Islet precursor cell (in vitro differentiated cells): ENCODE results near the gene TEKT3.

Experiments used
- DNase-seq: peaks from one replicate; pipeline ENCODE4 v3.0.0-alpha.2; 2018

Gene TEKT3

DNA sequence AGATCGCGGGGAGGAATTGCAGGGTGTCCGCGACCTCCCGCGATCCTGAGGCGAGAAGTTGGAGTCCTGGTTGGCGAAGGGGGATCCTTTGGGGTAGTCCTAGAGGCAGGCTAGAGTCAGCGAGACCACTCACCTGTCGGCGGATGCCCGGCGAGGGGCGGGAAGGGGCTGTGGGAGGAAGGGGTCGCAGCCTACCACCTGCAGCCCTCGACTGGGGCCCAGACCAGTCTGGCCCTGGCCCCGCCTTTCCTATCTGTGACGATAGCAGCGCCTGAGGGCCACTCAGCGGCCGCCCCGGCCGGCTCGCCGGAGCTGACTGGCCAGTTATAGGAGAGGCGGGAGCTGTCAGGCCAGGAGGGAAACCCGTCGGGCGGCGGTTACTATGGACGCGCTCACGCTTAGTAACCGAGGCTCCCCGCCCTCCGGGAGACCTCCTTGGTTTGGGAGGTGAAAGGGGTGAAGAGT is at the start of gene TEKT3:
Gene TEKT3 (minus strand): TSS at position 213 of the 465 bp plus-strand sequence. CDS start 10,012 bp downstream, outside the sequence.
- DNase-seq = peak; percentile 99

DNA sequence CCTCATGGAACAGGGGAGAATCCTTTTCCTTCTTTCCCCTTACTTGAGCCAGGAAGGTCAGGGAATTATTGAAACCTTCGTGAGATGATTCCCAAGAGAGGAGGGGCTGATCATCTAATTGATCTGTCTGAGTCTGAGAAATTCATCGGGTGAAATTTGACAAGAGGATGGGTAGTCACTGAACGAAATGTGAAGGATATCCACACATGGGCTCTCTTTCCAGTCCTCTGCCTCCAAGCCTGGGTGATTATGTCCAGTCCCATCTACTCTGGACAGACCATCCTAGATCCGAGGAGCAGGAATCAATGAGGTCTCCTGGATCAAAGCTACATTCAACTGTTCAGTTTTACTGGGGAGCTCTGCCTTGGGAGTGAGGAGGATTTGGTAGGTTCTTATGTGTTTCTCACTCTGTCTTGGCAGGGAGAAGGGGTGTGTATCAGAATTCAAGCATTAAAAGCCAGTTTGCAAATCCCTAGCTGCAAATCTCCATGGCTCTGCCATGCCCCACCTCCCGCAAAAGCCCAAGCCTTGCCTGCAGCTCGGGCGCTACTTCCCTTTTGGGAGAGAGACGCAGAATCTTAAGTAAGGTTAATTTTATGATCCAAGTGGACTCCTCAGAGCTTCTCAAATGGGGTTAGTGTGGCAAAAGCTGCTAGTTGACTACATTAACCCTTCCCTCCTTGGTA is 47.1 kb upstream of the TEKT3 start:
- no peak for DNase-seq

DNA sequence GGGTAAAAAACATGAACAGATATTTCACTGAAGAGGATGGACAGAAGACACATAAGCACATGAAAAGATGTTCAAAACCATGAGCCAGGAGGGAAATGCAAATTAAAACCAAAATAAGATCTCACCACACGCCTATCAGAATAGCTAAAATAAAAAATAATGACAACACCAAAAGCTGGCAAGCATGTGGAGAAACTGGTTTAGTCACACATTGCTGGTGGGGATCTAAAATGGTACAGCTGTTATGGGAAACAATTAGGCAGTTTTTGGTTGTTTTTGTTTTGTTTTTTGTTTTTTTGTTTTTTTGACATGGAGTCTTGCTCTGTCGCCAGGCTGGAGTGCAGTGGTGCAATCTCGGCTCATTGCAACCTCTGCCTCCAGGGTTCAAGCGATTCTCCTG is 44.7 kb upstream of the TEKT3 start:
- no peak for DNase-seq

DNA sequence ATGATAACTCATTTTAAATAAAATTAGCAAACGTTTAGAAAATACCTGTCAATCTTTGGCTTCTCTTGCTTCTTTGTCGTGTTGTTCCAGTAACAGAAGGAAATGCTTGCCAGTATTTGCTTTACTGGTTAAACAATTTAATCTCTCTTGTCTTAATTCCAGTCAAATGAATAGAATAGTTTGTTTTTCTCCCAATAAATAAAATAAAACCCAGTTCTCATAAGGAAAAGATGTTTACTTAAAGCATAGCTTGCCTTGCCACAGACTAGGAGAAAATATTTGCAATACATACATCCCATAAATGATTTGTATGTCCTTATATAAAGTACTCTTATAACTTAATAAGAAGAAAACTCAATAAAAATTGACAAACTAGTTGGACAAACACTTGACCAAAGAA is 43.9 kb upstream of the TEKT3 start:
- no peak for DNase-seq

DNA sequence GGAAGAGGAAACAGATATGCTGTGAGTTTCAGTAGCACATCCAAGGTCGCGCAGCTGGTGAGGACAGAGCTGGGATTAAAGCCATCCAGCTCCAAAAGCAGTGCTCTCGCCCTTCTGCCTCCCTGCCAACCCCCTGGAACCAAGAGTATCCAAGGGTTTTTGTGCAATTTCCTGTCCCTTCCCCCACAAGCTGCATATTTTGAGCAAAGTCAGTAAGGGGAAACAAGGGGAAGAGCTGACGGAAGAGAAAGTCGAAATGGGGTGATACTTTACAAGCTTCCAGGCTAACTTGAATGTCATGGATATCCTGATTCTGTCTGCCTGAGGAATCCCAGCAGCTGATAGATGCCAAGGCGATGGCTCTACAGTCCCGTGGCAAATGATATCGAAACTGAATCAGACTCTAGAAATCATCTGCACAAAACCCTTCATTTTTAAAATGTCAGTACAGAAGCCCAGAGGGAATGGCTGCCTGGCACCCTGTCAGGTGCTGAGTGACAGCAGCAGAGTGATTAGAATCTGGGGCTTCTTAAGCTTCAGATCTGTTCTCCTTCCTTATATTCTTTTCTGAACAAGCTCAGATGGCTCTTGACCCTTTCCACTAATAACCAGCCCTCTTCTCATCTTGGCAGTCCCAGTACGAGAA is 42.9 kb upstream of the TEKT3 start:
- no peak for DNase-seq

DNA sequence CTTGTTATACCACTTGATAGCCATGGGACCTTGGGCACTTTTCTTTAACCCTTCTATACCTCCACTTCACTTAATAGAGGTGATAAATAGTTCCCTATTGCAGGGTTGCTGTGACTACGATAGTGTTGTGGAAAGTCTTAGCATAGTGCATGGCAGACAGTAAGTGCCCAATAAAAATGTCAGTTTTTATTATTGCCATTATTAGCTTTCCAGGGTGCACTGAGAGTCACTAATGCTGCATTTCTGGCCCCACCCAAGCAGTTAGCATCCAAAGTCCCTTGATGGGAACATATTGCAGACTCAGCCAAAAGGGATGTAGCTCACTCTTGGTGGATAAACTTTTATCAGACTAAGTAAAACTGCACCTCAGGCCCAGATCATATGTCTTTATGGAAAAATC is 41.5 kb upstream of the TEKT3 start:
- DNase-seq = no peak

DNA sequence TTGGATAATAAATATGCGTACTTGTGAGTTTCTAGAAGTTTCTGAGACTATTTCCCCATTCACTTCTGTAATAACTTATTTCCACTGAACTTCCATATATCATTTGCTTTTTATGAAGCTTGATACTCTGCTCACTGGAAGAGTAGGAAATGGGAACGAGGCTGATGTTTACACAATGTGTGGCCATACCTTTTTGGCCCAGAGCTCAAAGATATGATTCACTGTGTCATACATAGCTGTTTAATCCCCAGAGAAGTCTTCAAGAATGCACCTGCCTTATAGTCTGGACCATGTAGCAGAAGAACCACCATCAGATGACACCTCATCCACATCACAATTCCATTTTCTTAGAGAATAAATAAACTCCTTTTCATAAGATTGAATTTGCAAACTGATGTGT is 40.3 kb upstream of the TEKT3 start:
- DNase-seq = no peak

DNA sequence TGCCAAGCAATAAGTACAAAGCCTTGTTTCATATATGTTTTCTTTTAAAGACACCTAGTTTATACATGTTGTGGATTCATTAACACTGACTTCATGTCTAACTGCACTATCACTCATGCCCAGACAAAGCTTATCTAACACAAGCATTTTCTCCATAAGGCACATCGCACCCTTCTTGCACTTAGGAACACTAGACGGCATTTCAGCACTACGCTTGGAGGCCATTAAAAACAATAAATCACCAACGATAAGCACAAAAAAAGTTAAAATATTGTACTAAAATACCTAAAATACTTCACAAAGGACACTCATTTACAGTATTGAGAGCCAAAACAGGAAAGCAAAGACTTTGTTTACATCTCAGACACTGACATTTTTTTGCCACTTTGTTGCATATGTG is 39.0 kb upstream of the TEKT3 start:
- no peak for DNase-seq

DNA sequence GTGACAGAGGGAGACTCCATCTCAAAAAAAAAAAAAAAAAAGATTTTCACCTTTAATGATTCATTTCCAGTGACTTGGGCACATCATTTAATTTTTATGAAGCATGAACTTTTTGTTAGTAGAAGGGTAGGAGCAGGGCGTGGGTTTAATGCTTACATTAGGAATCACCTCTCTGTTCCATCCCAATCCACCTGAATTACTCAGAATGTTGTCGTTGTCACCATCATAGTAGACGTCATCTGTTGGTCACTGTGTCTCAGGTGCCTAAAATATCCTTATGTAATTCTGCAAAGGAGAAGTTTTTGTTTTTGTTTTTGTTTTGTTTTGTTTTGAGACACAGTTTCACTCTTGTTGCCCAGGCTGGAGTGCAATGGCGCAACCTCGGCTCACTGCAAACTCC is 38.3 kb upstream of the TEKT3 start:
- no peak for DNase-seq

DNA sequence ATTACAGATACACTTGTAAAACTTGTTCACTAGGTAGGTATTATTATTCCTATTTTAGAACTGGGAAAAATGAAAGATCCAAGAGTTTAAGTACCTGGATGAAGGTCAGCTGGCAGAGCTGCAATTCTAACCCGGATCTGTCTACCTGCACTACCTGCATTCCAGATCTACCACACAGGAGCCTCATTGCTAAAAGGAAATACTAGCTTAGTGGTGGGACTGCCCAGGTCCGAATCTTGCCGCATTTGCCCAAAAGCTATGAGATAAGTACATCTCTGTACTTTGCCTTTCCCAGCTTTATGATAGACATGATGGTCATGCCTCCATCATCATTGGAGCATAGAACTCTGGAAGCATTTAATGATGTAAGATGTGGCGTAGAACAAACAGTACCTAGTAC is 36.8 kb upstream of the TEKT3 start:
- DNase-seq = peak; percentile 67

DNA sequence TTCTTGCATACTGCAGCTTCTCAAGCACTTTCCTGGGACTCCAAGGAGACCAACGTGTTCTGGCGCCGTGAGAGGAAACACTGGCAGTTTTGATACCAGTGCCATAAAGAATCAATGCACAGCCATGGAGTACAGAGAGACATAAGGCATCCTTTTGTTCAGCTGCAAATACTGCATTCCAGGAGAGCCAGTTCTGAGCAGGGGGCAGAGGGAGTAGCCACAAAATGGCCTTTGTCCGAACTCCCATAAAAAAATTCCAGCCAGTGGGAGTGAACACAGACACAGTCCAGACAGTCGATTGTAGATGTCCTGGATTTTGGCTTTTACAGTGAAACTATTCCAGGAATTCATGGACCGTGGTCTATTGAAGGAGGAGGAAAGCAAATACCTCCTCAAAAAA is 36.2 kb upstream of the TEKT3 start:
- peak; percentile 99 for DNase-seq

DNA sequence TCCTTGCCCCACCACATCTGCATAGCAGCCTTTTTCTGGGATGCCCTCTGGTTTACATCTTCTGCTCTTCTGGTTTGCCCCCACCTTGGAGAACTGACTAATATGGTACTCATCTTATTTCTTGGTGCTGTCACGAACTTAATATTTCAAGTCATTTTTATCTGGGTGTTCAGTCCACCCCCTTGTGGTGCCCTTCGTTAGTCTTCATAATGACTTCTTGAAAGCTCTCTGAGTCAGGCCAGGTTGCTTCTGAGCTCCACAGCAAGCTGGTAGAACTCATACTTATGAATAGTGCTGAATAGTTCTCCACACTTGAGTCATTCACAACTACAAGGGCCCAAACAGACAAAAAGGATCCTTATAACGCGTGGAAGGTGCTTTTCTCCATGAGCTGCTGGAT is 35.8 kb upstream of the TEKT3 start:
- DNase-seq = no peak

DNA sequence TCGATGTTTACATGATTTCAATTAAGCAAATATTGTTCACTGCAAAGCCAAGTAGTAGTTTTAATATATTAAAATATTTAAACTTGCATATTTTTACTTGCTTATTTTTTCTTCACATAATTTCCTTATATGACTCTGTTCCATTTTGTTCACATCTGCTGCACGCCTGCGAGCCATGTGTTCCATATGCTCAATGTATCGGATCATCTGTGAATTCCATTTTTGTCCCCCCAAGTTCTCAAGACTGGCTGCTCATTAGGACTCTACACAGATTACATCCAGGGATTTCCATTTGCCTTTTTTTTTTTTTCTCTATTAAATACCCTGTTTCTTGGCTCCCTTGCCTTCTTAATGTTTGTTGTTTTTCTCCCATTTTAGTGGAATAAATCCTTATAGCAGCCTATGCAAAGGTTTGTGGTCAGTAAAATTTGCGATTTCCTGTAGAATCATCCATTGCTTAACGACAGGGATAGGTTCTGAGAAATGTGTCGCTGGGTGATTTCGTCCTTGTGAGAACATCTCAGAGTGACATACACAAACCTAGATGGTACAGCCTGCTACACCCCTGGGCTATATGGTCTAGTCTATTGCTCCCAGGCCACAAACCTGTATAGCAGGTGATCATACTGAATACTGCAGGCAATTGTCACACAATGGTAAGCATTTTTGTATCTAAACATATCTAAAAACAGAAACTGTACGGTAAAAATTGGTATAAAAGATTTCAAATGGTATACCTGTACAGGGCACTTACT is 30.2 kb upstream of the TEKT3 start:
- no peak for DNase-seq

DNA sequence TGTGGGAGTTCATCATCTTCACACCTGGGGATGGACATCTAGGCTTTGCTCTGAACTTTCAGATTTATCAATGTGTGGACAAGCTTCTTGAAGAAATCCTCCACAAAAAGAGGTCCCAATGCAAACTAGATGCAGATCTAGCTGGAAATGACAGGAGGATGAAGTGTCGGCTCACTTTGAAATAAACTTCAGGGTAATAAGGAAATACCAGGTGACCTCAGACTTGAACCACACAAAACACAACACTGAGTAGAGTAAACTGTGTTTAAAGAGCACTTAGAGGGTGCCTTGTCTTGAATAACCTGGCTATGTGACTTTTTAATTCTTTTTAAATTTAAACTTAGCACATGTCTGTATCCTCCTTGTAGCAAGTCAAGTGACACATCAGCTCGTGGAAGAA is 27.2 kb upstream of the TEKT3 start:
- DNase-seq = no peak

DNA sequence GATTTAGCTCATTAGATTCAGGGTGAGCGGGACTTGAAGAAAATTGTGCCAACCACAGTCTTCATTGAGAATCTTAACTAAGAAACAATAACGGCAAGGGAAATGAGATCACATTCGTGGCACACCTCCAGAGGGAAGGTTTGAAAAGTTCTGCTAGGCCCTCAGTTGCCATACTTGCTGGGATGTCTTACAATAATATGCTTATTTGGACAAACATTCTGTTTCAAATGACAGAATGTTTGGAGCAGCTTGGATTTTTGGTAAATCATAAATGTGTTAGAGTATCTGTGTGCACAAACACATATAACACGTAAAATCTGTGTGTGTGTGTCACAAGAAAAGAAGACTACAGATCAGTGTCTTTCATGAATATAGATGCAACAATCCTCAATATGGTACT is 24.6 kb upstream of the TEKT3 start:
- DNase-seq = no peak

DNA sequence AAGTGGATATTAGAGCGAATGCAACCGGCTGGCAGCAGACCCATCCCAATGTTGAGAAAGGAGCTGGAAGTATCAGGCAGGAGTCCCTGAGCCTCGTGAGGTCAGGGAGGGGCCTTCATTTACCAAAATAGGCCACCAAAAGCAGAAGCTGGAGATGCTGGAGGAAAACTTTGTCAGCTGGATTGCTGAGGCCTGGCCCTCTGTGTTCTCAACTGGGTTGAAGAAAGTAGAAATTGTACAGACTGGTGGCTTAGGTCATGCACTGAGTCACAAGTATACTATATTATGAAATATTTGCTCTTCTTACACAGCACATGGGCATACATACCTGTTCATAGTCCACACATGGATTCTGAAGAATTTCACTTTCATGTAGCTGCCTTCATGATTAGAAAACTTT is 23.2 kb upstream of the TEKT3 start:
- no peak for DNase-seq

DNA sequence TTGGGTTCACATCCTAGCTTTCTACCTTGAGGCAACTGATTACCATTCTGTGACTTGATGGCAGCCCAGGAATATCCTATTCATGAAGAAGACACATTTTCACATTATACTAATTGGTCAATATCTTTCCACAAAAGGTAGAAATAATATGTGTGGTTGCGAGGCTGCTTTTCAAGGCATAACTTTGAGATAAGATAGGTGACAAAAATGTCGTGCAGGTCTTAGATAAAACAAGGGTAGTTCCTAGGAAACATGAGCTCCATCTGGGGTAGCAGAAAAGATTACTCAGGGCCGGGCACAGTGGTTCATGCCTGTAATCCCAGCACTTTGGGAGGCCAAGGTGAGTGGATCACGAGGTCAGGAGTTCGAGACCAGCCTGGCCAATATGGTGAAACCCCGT is 22.3 kb upstream of the TEKT3 start:
- DNase-seq = no peak

DNA sequence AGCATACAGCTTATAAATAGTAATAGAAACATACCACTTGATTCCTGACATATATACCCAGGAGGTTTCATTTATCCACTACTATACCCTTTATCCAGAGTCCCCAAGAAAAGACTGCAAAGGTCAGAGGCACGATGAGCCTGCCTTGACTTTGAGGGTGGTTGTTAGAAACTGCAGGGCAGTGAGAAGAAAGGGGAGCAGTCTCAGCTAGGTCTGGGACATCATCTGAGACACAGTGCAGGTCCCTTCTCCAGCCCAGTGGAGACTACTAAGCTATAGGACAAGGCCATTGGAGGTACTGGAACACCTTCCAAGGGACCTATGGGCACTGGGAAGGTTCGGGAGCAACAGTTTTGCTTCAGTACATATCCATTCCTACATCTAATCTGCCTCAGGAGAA is 20.2 kb upstream of the TEKT3 start:
- DNase-seq = peak; percentile 70

DNA sequence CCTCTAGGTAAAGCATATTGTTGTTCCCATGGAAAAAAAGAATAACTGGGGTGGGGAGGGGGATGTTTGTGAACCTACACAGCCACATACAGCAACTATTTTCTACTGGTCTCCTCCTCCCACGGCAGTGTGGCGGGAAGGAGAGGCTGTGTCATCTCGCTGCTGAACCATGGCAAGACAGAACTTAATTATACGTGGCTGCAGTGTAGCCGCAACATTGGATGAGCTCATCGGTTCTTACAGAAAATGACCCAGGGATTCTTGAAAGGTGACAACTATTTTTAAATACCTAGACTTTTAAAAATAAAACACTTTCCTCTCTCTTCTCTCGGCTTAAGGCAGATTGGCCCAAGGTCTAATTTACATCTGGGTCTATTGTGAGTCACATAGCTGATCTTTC is 19.8 kb upstream of the TEKT3 start:
- peak; percentile 87 for DNase-seq

DNA sequence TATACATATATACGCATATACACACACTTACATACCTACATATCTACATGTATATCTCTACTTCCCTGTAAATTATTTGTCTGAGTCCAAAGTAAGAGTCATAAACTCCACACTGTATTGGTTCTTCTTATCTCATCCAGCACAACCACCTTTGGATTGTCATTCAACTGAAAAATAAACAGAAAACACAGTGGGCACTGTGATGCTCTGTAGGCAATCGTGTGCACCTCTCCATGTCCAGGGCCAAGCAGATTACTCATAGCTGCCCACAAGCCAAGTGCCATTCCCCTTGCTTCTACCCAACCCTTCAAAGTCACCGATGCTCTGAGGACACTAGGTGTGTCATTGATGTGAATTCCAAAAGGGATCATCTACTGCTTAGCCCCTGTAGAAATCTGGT is 12.9 kb upstream of the TEKT3 start:
- DNase-seq = no peak

DNA sequence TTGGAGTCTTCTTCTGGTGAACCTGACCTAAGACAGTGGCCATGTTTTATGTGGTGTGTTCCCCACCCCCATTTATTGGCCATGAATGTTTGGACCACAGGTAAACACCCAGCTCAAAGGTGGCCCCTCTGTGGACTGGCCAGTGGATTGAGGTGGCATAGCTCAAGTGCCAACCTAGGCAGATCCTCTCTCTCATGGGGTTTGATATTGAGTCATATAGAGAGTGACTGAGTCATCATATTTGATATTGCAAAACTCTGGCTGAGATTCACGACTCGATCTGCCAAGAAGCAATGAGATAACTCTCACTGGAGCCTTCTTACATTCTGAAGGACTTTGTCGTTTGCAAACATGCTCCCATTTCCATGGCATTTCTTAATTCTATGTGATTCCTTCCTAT is 10.5 kb upstream of the TEKT3 start:
- DNase-seq = no peak

DNA sequence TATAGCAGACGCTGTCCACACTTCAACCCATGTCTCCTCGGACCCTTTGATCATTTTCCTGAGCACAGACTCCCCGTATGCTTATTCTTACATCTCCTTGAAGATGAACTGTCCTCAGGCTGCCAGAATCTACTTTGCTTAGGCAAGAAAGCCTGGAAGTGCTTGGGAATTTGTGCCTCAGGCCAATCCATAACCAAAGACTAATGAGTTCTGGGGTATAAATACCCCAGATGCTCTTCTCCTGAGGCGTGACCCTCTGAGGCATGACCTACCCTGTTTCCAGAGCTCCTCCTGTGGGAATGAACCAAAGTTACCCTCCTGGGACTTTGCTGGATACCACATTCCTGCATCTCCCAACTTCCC is 10.1 kb upstream of the TEKT3 start:
- DNase-seq = peak; percentile 96

DNA sequence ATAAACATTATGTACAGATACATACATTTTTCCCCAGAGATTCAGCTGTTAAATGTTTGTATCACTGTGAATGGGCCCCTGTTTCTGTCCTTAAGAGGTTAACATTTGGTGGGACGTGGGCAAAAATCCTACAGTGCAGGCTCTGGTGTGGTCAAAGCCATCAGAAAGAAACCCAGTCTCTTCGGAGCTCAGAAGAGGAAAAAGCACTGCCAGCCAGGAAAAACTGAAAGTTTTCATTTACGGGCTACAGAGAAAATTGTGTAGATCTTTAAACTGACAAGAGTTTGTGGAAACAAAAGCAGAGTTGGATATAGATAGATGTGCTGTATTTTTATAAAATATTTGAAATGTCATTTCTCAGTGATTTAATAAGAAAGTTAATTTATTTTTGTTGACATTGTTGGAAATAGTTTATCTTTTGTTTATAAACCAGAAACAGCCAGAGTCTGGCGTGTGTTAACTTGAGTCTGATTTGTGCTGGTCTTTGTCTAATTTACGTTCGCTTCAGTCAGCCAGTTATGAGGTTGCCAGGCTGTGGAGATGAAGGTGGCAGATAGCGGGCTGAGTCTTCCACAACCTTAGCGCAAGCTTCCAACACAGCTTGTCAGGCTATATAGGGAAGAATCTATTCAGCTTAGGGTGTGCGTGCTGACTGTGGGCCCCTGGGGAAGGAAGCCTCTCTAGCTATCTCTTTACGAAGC is 9.5 kb upstream of the TEKT3 start:
- no peak for DNase-seq

DNA sequence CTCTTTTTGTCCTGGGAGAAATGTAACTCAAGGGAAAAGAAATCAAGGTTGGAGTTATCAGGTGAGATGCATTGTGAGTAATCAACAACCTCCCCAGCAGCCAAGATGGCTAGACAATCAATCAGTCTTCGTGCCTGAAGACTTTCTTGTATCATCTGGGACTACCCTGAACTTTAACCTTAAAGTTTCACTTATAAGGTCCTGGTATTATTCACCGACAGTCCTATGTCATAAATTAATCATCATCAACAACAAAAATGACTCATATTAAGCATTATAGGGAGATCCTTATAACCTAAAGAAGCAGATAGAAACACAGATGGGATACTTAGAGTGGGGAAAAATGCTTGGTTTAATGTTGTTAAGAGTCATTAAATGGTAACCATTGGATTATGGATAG is 7.7 kb upstream of the TEKT3 start:
- no peak for DNase-seq
